Pulmonary artery endothelial cell (primary cell): ENCODE measurements around the gene FKBP4. TPM values are rescaled to one million over a fixed set of nuclear protein-coding genes. Genes with fewer than 3 reads are reported as not detected.
A peak's percentile ranks its signal among the peaks of the same experiment; 100 is the strongest.
"Not testable (repeated sequence)": the region's sequence is repeated elsewhere in the genome, so short reads cannot be mapped to it uniquely, and the experiment has no call there.

Experiments
- DNase-seq: peaks from one replicate; pipeline ENCODE4 v3.0.0-alpha.2; 2011; ENCODE audit warnings: low read depth, low spot score
- total RNA-seq: library from RNA; depleted of rRNA; stranded (reverse); fragments of >200 nt; gene quantifications from 2 replicates; pipeline ENCODE4 v1.2.3, GENCODE V29; 2014

FKBP4 gene
- 53.5 and 147 TPM in 2 replicates for total RNA-seq

GRCh38 chr12:2794736-2795289 is at the start of gene FKBP4:
FKBP4 (plus strand) TSS chr12:2794970; CDS start chr12:2795140, 170 bp downstream.
- peak; percentile 47 for DNase-seq

- DNase-seq: no peak
These were observed 49.1 kb upstream of the FKBP4 start for GRCh38 chr12:2745655-2746054.

- no peak for DNase-seq
These were observed 45.2 kb upstream of the FKBP4 start for GRCh38 chr12:2749580-2749979.

GRCh38 chr12:2750185-2750584 is 44.6 kb upstream of the FKBP4 start:
- no peak for DNase-seq

- no peak for DNase-seq
These were observed 43.5 kb upstream of the FKBP4 start for GRCh38 chr12:2751230-2751629.

GRCh38 chr12:2751686-2752085 is 43.1 kb upstream of the FKBP4 start:
- DNase-seq: no peak

GRCh38 chr12:2752676-2753371 is 41.9 kb upstream of the FKBP4 start:
- no peak for DNase-seq

GRCh38 chr12:2753536-2753935 is 41.2 kb upstream of the FKBP4 start:
- DNase-seq: no peak

GRCh38 chr12:2754208-2754607 is 40.6 kb upstream of the FKBP4 start:
- no peak for DNase-seq

- DNase-seq: no peak
These were observed 38.0 kb upstream of the FKBP4 start for GRCh38 chr12:2756756-2757155.

- DNase-seq: no peak
These were observed 35.0 kb upstream of the FKBP4 start for GRCh38 chr12:2759733-2760132.

- DNase-seq: no peak
These were observed 30.4 kb upstream of the FKBP4 start for GRCh38 chr12:2764398-2764797.

- no peak for DNase-seq
These were observed 29.7 kb upstream of the FKBP4 start for GRCh38 chr12:2765052-2765451.

GRCh38 chr12:2765608-2766007 is 29.2 kb upstream of the FKBP4 start:
- no peak for DNase-seq

- DNase-seq: no peak
These were observed 26.4 kb upstream of the FKBP4 start for GRCh38 chr12:2768224-2768961.

GRCh38 chr12:2769866-2770533 is 24.8 kb upstream of the FKBP4 start:
- DNase-seq: no peak

- not testable (repeated sequence) for DNase-seq
These were observed 24.2 kb upstream of the FKBP4 start for GRCh38 chr12:2770544-2770943.

- no peak for DNase-seq
These were observed 22.4 kb upstream of the FKBP4 start for GRCh38 chr12:2772370-2772769.

GRCh38 chr12:2773199-2773875 is 21.4 kb upstream of the FKBP4 start:
- DNase-seq: no peak

- no peak for DNase-seq
These were observed 19.3 kb upstream of the FKBP4 start for GRCh38 chr12:2775431-2775830.

GRCh38 chr12:2776129-2776806 is 18.5 kb upstream of the FKBP4 start:
- no peak for DNase-seq
